ENCODE results near the gene NOL12.

GRCh38 chr22:37728620-37729019, 42.5 kb downstream of the NOL12 start:
- TF ChIP-seq, protein P1, sequence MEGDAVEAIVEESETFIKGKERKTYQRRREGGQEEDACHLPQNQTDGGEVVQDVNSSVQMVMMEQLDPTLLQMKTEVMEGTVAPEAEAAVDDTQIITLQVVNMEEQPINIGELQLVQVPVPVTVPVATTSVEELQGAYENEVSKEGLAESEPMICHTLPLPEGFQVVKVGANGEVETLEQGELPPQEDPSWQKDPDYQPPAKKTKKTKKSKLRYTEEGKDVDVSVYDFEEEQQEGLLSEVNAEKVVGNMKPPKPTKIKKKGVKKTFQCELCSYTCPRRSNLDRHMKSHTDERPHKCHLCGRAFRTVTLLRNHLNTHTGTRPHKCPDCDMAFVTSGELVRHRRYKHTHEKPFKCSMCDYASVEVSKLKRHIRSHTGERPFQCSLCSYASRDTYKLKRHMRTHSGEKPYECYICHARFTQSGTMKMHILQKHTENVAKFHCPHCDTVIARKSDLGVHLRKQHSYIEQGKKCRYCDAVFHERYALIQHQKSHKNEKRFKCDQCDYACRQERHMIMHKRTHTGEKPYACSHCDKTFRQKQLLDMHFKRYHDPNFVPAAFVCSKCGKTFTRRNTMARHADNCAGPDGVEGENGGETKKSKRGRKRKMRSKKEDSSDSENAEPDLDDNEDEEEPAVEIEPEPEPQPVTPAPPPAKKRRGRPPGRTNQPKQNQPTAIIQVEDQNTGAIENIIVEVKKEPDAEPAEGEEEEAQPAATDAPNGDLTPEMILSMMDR (IDR thresholded peaks at IDR 0.05; ENCODE audit: poor library complexity, severe bottlenecking): no peak
- TF ChIP-seq POLR2AphosphoS5 (IDR thresholded peaks at IDR 0.05) (no peak), EZH2 (IDR thresholded peaks at IDR 0.05; ENCODE audit: borderline replicate concordance, insufficient read depth, low read length, poor library complexity, severe bottlenecking) (no peak), REST (IDR thresholded peaks at IDR 0.05; ENCODE audit: borderline replicate concordance) (no peak), TAF1 (IDR thresholded peaks at IDR 0.05; ENCODE audit: low read depth) (no peak), EP300 (conservative IDR thresholded peaks at IDR 0.05; ENCODE audit: poor library complexity, severe bottlenecking) (no peak)
